Activated T-cell treated with anti-CD3 and anti-CD28 coated beads, Interleukin-2, amount 50 U/mL, for 72 hours (primary cell): ENCODE measurements around the gene PITX1. TPM values are rescaled to one million over a fixed set of nuclear protein-coding genes. Genes with fewer than 3 reads are reported as not detected.
"Not testable (repeated sequence)": the region's sequence is repeated elsewhere in the genome, so short reads cannot be mapped to it uniquely, and the experiment has no call there.

Experiments used
- ATAC-seq, 2 donors: fragments of 150-1000 bp; cut with Tn5 transposase; replicated peaks in 1 of 2; 2 replicates each; pipeline ENCODE4 v1.10.0; 2021; ENCODE audit warnings: moderate library complexity in 2 of 2, mild to moderate bottlenecking in 1 of 2
- DNase-seq, 2 donors: peaks; one replicate each; pipeline ENCODE4 v3.0.0; 2021 to 2022; ENCODE audit warnings: mixed read lengths in 1 of 2
- H3K27ac Mint-ChIP-seq: one replicate; pipeline ENCODE4 v1.8.0; 2022; ENCODE audit warnings: mild to moderate bottlenecking, moderate library complexity, mixed read lengths
- H3K27me3 Mint-ChIP-seq: one replicate; pipeline ENCODE4 v1.8.0; 2022; ENCODE audit warnings: low read depth, mixed read lengths
- H3K36me3 Mint-ChIP-seq, 2 donors: one replicate each; pipeline ENCODE4 v1.8.0; 2022; ENCODE audit warnings: mixed read lengths in 2 of 2, mild to moderate bottlenecking in 1 of 2; ENCODE audit not compliant: insufficient read depth in 2 of 2
- H3K4me1 Mint-ChIP-seq: one replicate; pipeline ENCODE4 v1.8.0; 2022; ENCODE audit warnings: low read depth, mixed read lengths
- H3K4me3 Mint-ChIP-seq, 2 donors: one replicate each; pipeline ENCODE4 v1.8.0; 2022; ENCODE audit warnings: mild to moderate bottlenecking in 2 of 2, mixed read lengths in 2 of 2, moderate library complexity in 2 of 2
- H3K9me3 Mint-ChIP-seq, 2 donors: one replicate each; pipeline ENCODE4 v1.8.0; 2022; ENCODE audit warnings: mixed read lengths in 2 of 2
- total RNA-seq, 2 donors: library from RNA; stranded (reverse); gene quantifications; one replicate each; pipeline ENCODE4 v1.2.3, GENCODE V29; 2022

Gene PITX1
- total RNA-seq, 2 donors from 2014 or later: 0.50 to 0.76 TPM

DNA sequence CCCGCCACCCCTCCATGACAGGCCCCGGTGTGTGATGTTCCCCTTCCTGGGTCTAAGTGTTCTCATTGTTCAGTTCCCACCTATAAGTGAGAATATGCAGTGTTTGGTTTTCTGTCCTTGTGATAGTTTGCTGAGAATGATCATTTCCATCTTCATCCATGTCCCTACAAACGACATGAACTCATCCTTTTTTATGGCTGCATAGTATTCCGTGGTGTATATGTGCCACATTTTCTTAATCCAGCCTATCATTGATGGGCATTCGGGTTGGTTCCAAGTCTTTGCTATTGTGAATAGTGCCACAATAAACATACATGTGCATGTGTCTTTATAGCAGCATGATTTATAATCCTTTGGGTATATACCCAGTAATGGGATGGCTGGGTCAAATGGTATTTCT is 36.0 kb downstream of the PITX1 start:
- H3K36me3 Mint-ChIP-seq, ATAC-seq, DNase-seq, H3K4me1 Mint-ChIP-seq, H3K27ac Mint-ChIP-seq, H3K4me3 Mint-ChIP-seq, H3K9me3 Mint-ChIP-seq, H3K27me3 Mint-ChIP-seq: not testable (repeated sequence)

DNA sequence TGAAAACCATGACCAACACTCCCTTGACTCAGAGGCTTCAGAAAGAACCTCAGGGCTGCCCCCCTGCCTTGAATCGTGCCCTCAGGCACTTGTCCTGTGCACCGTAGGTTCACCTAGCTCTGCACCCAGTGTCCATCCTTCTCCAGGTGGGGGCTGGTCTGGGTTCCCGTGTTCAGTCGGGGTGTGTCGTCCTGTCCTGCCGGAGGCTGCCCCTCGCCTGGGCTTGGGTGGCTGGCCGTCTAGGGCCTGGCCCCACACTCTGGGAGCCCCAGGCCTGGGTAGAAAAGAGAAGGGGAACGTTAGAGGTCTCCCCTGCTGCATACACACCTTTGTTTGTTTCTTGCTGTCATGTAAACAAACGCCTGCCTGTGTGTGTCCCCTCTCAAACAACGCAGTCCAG is 37.0 kb downstream of the PITX1 start:
- Mint-ChIP-seq H3K4me1 (no peaks in the 10 kb centered on the region), H3K36me3 (no peaks in the 10 kb centered on the region), H3K9me3 (peaks cover 0 to 2% of the 10 kb centered on the region in 2 donors), H3K27me3 (no peaks in the 10 kb centered on the region), H3K27ac (no peak overlapping the region), H3K4me3 (no peak overlapping the region)
- no peak for DNase-seq
- no peak for ATAC-seq

DNA sequence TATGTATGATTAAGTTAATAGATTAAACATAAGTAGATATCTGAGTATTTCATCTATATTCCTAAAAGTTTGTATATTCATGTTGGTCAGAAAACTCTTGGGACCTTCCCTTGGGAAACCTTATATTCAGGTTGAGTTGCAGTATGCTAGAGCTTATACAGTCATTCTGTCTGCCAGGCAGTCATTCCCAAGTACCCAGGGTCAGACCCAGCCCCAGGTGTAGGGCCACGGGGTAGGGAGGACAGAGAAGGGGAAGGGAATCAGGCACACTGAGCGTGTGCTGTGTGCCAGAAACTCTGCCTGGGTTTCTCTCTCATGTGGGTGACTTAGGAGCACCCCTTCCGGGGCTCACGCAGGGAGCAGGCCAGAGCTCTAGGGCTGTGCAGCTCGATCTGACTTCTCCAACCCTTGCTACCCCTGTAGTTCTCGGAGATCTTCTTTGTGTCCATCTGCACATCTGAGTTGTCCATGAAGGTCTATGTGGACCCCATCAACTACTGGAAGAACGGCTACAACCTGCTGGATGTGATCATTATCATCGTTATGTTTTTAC is 38.1 kb downstream of the PITX1 start:
- H3K4me3 Mint-ChIP-seq: no peak overlapping the region
- ATAC-seq: no peak

DNA sequence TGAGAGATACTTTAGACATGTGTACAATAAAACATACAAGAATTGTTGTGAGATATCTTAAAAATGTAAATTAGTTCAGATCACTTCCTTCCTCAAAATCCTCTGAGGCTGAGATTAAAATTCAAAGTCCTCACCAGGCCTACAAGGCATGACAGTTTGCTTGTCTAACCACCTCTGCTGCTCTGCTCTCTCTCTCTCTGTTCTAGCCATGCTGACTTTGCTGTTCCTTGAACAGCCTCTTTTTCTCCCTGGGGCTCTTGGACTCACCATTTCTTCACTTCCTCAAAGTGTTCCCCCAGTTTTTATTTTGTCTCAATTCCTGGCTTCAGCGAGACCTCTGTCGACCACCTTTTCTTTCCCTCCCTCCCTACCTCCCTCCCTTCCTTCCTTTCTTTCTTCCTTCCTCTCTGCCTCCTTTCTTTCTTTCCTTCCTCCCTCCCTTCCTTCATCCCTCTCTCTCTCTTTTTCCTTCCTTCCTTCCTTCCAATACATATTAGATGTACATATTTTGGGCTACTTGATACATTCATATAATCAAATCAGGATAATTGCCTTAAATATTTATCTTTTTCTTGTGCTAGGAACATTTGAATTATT is 39.4 kb downstream of the PITX1 start:
- Mint-ChIP-seq H3K9me3 (peaks cover 0 to 2% of the 10 kb centered on the region in 2 donors), H3K4me1 (no peaks in the 10 kb centered on the region), H3K36me3 (no peaks in the 10 kb centered on the region), H3K4me3 (no peak overlapping the region), H3K27me3 (no peaks in the 10 kb centered on the region), H3K27ac (no peak overlapping the region)
- no peak for DNase-seq
- no peak for ATAC-seq

More for the DNA sequence above, 38.1 kb downstream of the PITX1 start:
- Mint-ChIP-seq H3K27ac (no peak overlapping the region), H3K4me1 (no peaks in the 10 kb centered on the region), H3K9me3 (peaks cover 0 to 2% of the 10 kb centered on the region in 2 donors), H3K27me3 (no peaks in the 10 kb centered on the region), H3K36me3 (no peaks in the 10 kb centered on the region)
- DNase-seq: no peak

DNA sequence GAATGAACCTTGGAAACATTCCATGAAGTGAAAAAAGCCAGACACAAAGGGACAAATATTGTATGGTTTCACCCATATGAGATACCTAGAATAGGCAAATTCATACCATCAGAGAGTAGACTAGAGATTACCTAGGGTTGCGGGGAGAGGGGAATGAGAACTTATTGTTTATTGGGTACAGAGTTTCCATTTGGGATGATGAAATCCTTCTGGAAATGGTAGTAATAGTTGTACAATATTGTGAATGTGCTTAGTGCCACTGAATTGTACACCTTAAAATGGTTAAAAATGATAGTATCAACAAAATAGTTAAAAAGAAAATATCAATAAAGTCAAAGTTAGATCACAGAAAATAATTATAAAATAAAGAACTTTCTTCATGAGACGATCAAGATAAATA is 40.9 kb downstream of the PITX1 start:
- H3K4me1 Mint-ChIP-seq: no peaks in the 10 kb centered on the region
- no peaks in the 10 kb centered on the region for H3K27me3 Mint-ChIP-seq
- no peak overlapping the region for H3K4me3 Mint-ChIP-seq
- H3K9me3 Mint-ChIP-seq: no peaks in the 10 kb centered on the region
- DNase-seq (no peak), ATAC-seq (no peak)
- no peaks in the 10 kb centered on the region for H3K36me3 Mint-ChIP-seq
- no peak overlapping the region for H3K27ac Mint-ChIP-seq

DNA sequence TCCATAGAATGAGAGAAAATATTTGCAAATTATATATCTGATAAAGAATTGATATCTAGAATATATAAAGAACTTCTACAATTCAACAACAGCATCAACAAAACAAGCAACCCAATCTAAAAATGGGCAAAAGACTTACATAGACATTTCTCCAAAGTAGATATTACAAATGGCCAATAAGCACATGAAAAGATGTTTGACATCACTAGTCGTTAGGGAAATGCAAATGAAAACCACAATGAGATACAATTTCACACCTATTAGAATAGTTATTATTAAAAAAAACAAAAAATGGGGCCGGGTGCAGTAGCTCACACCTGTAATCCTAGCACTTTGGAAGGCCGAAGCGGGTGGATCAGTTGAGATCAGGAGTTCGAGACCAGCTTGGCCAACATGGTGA is 41.9 kb downstream of the PITX1 start:
- H3K9me3 Mint-ChIP-seq: no peaks in the 10 kb centered on the region
- H3K36me3 Mint-ChIP-seq: no peaks in the 10 kb centered on the region
- DNase-seq: no peak
- H3K4me1 Mint-ChIP-seq: no peaks in the 10 kb centered on the region
- no peak for ATAC-seq
- H3K27ac Mint-ChIP-seq: no peak overlapping the region
- H3K27me3 Mint-ChIP-seq: no peaks in the 10 kb centered on the region
- no peak overlapping the region for H3K4me3 Mint-ChIP-seq

DNA sequence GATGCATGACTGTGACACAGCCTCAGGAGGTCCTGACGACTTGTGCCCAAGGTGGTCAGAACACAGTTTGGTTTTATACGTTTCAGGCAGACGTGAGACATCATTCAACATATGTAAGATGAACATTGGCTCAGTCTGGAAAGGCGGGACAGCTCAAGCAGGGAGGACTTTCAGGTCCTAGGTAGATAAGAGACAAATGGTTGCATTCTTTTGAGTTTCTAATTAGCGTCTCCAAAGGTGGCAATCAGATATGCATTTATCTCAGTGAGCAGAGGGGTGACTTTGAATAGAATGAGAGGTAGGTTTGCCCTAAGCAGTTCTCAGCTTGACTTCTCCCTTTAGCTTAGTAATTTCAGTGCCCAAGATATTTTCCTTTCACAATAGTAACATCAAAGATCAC is 43.8 kb downstream of the PITX1 start:
- H3K27ac Mint-ChIP-seq, H3K4me3 Mint-ChIP-seq, H3K4me1 Mint-ChIP-seq, H3K36me3 Mint-ChIP-seq, H3K9me3 Mint-ChIP-seq, DNase-seq, H3K27me3 Mint-ChIP-seq, ATAC-seq: not testable (repeated sequence)

DNA sequence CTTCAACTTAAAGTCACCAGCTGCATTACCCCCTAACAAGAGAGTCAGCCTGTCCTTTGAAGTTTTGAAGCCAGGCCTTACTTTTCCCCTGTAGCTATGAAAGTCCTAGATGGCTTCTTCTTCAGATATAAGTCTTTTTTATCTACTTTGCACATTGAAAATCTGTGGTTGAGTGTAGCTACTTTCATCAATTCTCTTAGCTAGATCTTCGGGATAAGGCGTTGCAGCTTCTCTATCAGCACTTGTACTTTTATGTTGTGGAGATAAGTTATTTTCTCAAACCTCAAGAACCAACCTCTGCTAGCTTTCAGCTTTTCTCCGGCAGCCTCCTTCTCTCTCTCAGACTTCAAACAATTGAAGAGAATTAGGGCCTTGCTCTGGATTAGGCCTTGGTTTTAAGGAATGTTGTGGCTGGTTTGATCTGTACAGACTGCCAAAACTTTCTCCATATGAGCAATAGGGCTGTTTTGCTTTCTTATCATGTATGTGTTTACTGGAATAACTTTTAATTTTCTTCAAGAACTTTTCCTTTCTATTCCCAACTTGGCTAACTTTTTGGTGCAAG is 44.7 kb downstream of the PITX1 start:
- H3K27me3 Mint-ChIP-seq: no peaks in the 10 kb centered on the region
- no peak overlapping the region for H3K27ac Mint-ChIP-seq
- DNase-seq (no peak), ATAC-seq (no peak)
- H3K4me3 Mint-ChIP-seq: no peak overlapping the region
- H3K9me3 Mint-ChIP-seq: no peaks in the 10 kb centered on the region
- no peaks in the 10 kb centered on the region for H3K36me3 Mint-ChIP-seq
- no peaks in the 10 kb centered on the region for H3K4me1 Mint-ChIP-seq

DNA sequence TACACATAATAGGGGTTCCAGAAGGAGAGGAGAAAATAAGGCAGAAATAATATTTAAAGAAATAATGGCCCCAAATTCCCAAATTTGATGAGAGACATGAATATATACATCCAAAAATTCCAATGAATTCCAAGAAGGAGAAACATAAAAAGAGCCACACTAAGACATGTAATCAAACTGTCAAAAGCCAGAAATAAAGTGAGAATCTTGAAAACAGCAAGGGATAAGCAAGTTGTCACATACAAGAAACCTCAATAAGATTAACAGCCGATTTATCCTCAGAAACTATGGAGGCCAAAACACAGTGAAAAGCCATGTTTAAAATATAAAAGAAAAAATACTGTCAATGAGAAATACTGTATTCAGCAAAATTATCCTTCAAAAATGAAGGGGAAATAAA is 51.8 kb downstream of the PITX1 start:
- Mint-ChIP-seq H3K27ac (peak overlapping the region; percentile 34), H3K9me3 (peaks cover 17 to 33% of the 10 kb centered on the region in 2 donors)

DNA sequence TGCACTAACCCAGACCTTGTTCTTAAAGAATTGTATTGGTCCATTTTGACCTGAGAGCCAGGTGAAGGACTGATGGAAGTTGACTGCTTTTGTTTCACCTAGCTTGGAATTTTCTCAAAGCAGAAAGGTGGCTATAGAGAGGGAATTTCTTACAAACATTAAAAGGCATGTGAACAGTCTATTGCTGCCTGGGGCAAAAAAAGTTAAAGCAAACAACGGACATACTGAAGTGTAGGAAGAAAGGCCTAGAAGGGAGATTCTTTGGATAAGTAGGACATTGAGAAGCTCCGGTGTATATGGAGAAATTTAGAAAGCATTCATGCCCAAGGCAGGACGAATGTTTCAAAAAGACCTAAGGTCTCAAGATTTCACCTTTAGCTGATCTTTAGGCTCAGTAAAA is 54.6 kb downstream of the PITX1 start:
- no peaks in the 10 kb centered on the region for H3K27me3 Mint-ChIP-seq
- no peak for ATAC-seq
- no peak overlapping the region for H3K4me3 Mint-ChIP-seq
- H3K27ac Mint-ChIP-seq: no peak overlapping the region
- DNase-seq: no peak
- no peaks in the 10 kb centered on the region for H3K4me1 Mint-ChIP-seq
- peaks cover 19 to 36% of the 10 kb centered on the region in 2 donors for H3K9me3 Mint-ChIP-seq
- H3K36me3 Mint-ChIP-seq: peaks cover 24 to 41% of the 10 kb centered on the region in 2 donors

More for the DNA sequence above, 51.8 kb downstream of the PITX1 start:
- H3K27me3 Mint-ChIP-seq: no peaks in the 10 kb centered on the region
- H3K36me3 Mint-ChIP-seq: peaks cover 21 to 39% of the 10 kb centered on the region in 2 donors
- H3K4me3 Mint-ChIP-seq: no peak overlapping the region
- ATAC-seq (no peak), DNase-seq (no peak)
- no peaks in the 10 kb centered on the region for H3K4me1 Mint-ChIP-seq

Other genes with a start within 250 kb of the PITX1 start
- gene C5orf24, start 188.3 kb downstream of the PITX1 start, total RNA-seq: 10 to 100 TPM; 39.4 TPM
- 10 to 100 TPM; 46.9 TPM for gene TXNDC15, start 159.9 kb downstream of the PITX1 start, total RNA-seq
- 10 to 100 TPM; 22.1 to 22.2 TPM for gene PCBD2, start 129.1 kb downstream of the PITX1 start, total RNA-seq
- 1 to 10 TPM in 1 of 2 donors, under 1 TPM in 1; 0.79 to 1.1 TPM for gene CATSPER3, start 66.3 kb downstream of the PITX1 start, total RNA-seq